Peyer's patch (tissue), 4 donors: ENCODE results near the gene PTX4.

ENCODE experiments used
- CTCF ChIP-seq, 6 experiments: fragments of 450-650 bp in 4 of 6; fragments of 200-600 bp in 2 of 6; sonication (generic) in 1 of 6; IDR thresholded peaks; one replicate each; pipeline ENCODE4 v1.5.1; 2017 to 2019; ENCODE audit warnings: antibody characterized with exemption in 6 of 6, mild to moderate bottlenecking in 3 of 6, moderate library complexity in 1 of 6
- POLR2A ChIP-seq, 2 donors: fragments of 450-650 bp; IDR thresholded peaks; one replicate each; pipeline ENCODE4 v1.5.1; 2017; ENCODE audit warnings: antibody characterized with exemption in 2 of 2, mild to moderate bottlenecking in 2 of 2, moderate library complexity in 2 of 2

DNA sequence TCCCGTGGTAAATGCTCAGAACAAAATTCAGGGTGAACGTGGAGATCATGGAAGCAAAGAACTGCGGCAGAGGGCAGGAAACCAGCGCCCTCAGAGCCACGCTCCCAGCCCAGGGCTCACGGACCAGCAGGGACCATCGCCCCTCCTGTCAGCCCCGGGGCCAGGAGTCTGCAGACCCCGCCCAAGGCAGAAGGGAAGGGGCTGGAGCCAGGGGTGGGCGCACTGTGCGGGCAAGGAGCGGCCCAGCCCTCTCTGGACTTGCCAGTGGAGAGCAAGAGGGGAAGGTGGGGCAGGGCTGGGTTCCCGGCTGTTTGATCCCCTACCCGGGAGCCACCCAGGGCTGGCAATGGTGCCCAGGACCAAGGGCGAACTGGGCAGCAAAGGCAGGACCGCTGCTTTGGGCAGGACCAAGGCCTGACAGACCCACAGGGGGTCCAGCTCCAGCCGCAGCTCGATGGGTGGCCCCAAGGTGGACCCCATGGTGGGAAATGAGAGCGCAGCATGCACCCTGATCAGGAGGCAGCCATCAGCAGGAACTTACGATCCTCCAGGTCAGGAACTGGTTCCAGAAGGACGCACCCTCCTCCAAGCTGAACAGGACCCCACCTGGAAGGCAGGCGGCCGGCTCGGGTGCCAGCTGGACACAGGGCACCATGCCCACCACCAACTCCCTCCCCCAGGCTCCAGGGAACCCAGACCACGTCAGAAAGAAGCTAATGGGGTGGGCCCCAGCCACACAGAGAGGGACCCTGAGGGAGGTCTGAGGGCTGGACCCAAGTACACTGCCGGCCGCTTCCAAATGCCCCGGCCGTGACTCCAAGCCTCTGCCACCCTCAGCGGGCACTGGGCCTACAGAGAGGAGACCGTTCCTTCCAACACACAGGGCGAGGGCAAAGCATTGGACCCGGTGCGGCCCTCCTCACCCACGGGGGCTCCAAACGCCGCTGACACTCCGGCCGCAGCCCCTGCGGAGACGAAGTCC is 33.3 kb downstream of the PTX4 start:
- TF ChIP-seq POLR2A (IDR thresholded peaks at IDR 0.05) = no peak
- no peak for TF ChIP-seq CTCF (IDR thresholded peaks at IDR 0.05)
